ENCODE results near the gene MRPL23.

MRPL23 gene

DNA sequence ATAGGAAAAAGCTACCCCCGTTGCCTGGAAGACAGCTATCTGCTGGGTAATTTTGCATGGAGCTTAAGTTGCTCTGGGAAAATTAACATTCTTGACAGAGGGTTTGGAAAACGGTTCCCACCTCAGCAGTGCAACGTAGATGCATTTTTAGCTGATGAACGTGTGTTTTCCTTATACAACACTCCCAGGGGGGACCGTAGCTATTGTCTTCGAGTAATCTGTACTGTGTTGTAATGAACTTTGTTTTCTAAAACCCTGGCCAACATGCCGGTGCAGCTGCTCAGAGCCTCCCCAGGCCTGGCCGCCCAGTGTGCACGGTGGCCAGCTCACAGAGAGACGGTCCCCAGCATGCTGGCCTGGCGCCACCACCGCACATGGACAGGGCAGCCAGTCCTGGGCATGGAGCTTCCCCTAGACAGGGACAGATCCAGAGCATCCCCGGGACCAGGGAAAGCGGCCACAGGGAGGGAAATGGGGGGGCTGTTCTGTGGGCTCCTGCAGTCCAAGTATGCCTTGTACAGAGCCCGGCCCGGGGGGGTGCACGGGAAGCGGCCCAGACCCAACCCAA, 25.5 kb upstream of the MRPL23 start:
- DNase-seq = no peak

- DNase-seq = no peak
These were observed 24.6 kb upstream of the MRPL23 start for GRCh38 chr11:1922481-1923081.

- DNase-seq = no peak
These were observed 23.8 kb upstream of the MRPL23 start for GRCh38 chr11:1923201-1923956.

DNA sequence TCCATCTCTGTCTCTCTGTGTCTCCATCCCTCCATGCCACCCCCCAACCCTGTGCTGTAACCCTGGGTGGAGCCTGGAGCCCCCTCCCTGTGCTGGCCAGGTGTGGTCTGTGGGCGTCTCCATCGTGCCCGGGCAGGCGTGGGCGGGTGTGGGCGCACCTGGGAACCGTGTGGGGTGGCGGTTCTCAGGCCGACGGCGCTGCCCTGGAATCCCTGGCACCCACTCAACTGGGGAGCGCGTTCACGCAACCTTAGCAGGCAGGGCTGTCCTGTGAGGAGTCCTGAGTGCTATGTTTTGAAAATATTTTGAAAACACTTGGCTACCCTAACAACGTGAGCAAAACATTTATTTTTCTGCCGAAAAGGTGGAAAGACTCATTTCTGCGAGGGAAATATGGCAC, 23.0 kb upstream of the MRPL23 start:
- DNase-seq = no peak

DNA sequence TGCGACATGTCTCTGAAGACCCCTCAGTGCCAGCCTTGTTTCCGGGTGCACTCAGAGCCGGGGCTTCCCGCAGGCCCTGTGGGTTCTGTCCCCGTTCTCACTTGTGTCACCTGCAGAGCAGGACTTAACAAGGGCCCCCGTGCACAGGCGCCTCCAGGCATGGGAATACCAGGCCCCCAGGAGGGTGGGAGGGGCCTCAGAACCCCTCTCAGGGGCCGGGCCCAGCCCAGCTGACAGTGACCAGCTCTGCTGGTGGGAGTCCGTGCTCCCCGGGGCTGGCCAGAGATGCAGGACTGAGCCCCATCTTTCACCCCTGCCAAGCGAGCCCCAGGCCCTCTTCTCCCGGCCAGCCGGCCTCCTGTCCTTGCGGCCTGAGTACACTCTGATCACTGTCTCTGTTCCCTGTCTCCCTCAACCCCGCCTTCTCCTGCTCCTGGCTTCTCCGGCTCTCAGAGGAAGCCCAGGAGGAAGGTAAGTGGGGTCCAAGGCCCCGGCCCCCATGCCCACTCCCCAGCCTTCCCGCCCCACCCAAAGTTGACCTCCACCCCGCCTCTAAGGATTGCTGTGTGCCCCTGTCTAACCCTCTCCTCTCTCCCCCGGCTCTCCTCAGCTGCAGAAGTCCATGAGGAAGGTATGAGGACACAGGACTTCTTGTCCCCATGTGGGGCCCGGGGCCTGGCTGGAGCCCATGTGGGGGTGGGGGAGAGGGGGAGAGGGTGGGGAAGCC, 22.3 kb upstream of the MRPL23 start:
- no peak for DNase-seq

DNA sequence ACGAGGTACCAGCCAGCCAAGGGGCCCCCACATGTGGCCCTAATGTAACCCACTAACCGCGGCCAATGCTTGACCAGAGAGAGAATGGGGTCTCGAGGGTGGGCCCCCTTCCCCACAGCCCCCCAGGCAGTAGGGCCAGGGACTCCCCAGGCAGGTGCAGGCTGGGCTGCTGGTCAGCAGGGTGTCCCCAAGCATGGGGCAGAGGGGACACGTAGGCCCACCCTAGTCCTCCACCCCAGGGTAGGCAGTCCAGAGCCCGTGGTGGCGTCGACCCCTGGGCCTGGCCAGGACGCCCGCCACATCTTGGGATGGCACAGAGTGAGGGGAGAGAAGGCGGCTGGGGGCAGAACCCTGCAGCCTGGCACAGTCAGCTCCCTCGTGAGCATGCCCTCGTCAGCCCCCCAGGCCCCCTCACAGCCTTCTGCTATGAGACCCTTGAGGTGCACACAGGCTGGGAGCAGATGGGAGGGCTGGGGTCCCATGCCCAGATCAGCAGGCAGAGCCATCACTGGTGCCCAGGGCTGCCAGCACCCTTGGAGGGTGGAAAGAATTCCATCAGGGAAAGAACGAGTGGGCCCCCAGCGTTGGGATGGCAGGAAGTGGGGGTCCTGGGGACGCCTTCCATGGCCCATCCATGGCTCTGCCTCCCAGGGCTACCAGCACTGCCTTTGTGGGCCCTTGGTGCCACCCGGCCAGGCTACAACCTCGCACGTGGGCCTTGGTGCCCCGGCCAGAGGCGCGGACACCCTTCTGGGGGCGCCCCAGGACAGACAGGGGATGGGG, 21.6 kb upstream of the MRPL23 start:
- no peak for DNase-seq

DNA sequence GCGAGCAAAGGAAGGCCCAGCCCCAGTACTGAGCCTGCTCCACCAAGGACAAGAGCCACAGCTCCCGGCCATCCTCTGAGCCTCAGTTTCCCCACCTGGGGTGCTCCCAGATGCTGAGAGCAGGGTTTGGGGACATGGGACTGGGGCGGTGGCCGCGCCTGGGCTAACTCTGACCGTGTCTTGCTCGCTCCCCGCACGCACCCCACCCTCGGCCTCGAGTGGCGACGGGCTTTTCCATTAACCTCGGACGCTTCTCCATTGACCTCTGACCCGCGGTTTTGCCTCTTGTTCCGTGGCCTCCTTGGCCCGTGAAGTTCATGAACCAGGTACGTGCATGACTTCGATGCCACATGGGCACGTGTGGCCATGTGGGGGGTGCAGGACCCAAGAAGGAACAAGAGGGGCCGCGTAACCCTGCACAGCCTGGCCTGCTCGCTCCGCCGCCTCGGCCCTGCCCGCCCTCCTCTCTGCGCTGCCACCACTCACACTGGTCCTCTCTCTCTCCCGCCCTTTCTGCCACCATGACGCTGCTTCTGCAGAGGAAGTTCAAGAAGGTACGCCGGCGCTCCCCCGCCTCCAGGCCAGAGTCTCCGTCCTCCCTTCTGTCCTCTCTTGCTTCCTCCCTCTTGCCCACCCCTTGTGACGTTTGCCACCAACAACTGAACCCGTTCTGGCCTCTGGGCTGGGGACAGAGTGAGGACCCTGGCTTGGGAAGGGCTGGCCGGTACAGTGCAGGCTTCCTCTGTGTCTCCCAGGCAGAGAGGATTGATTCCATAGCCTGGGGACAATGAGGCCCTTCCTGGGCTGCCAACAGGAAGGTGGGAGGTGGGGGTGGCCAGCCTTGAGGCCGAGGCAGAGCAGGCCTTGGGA, 20.7 kb upstream of the MRPL23 start:
- no peak for DNase-seq

DNA sequence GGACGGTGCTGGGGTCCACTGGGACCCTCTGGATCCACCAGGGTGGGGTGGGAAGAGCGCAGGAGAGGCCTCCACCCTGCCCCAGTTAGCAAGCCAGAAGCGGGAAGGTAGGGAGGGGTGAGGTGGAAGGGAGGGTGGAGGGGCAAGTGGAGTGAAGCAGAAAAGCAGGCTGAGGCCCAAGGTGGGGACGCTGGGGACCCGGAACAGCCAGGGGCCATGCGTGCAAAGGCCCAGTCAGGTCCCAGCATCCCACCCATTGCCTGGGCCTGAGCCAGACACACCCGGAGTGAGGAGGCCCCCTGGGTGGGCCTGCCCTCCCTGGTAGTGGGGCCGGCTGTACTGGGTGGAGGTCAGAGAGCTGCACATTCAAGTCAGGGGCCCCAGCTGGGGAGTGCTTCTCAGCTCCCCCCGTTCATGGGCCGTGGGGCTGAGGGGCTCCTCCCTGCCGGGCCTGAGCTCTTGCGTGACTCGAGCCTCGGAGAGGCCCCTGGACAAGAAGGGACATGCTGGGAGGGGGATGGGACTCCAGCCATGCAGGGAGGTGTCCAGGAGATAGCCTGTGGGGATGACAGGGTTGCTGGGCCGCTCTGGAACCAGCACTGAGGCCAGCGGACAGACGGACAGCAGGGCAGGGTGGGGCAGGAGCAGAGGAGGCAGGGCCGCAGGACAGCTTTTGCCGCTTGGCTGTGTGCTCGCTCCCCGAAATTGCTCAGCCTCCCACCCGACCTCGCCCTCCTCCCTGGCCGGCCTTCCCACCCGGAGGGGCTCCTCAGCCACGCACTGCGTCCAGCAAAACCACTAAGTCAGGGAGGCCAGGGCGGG, 19.9 kb upstream of the MRPL23 start:
- DNase-seq = no peak

- DNase-seq = no peak
These were observed 19.2 kb upstream of the MRPL23 start for GRCh38 chr11:1927848-1928469.

DNA sequence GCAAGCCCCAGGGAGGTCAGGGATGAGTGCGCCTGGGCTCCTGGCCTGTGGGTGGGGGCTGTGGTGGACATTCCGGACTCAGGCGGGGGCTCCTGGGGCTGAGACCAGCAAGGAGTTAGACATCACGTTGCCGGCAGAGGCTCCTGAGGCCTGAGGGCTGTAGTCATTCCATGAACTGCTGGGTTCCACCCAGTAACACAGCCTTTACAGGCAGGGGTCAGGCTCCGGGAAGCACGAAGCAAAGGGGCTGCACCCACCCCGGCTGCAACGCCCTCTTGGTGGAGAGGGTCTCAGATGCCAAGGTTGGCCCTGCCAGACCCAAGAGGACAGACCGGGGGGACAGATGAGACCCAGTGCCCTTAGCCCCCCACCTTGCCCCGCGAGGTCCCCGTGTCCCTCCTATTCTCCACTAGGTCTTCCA, 18.7 kb upstream of the MRPL23 start:
- DNase-seq = no peak

- DNase-seq = no peak
These were observed 18.1 kb upstream of the MRPL23 start for GRCh38 chr11:1928891-1929541.

DNA sequence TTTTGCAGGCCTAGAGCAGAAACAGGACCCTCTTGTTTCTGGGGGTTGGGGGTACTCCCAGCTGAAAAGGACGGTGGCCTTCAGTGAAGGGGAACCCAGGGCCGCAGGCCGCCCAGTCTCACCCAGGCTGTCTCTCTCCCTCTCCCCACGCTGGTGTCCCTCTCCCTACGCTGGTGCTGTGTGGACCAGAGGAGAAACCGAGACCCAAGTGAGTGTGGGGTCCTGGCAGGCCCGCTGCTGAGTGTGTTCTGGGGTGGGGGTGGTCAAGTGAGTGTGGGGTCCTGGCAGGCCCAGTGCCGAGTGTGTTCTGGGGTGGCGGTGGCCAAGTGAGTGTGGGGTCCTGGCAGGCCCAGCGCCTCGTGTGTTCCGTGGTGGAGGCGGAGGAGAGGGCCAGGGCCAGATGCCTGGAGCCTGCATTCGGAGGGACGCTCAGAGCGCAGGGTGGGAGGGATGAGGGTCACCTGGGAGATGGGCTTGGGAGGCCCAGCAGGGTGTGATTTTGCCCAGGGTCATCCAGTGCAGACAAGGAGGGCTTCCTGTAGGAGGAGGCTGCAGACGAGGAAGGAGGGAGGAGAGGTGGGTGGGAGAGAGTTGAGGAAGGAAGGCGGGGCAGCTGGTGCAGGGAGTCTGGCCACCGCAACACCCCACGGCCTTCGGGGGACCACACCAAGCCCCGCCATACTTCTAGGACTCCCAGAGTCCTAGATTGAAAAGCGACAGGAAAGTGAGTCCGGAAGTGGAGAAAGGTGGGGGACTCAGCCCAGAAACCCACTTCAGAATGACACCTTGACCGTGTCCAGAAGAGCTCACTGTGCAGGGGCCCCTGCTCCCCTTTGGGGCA, 17.3 kb upstream of the MRPL23 start:
- no peak for DNase-seq

- DNase-seq = no peak
These were observed 16.7 kb upstream of the MRPL23 start for GRCh38 chr11:1930462-1930830.

GRCh38 chr11:1931341-1932104, 15.6 kb upstream of the MRPL23 start:
- no peak for DNase-seq

DNA sequence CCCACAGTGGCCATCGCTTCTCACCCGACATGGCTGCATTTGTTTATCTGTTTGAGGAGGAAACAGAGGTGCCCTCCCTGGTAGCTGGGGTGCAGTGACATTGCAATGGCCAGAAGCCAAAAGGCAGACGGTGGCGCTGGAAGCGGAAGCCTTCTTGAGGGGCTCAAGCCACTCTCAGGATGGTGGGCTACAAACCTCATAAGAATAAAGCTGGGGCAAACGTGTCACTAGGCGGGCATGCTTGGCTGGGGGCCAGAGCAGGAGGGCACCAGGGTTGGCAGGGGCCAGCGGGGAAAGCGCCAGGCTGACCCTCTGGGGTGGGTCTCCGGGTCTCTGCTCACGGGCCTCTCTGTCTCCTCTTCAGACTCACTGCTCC, 15.0 kb upstream of the MRPL23 start:
- no peak for DNase-seq

DNA sequence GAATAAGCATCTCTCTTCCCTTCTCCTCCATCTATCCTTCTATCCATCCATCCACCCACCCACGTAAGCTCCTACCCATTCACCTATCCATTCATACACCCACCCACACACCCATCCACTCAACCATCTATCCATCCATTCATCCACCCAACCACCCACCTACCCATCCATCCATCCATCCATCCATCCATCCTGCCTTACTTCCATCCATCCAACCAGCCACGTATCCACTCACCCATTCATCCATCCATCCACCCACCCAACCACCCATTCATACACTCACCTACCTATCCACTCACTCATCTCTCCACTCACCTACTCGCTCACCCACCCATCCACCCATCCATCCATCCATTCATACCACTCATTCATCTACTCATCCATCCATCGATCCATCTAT, 14.5 kb upstream of the MRPL23 start:
- no peak for DNase-seq

GRCh38 chr11:1933416-1934334, 13.5 kb upstream of the MRPL23 start:
- no peak for DNase-seq

All from COR-L47 (cell line).